Measurements from ENCODE around the gene ANKDD1A.

ANKDD1A gene

GRCh38 chr15:64989416-64990167 lies 77.9 kb downstream of the ANKDD1A start, which contains the start of gene SPG21 (continued):
- no peak for TF ChIP-seq ZNF433 (tag by site-specific recombination; IDR thresholded peaks at IDR 0.05; ENCODE audit: low read depth)
- TF ChIP-seq HOXC10 (CRISPR knock-in tag; IDR thresholded peaks at IDR 0.05): no peak
- no peak for TF ChIP-seq ZNF138 (tag by site-specific recombination; IDR thresholded peaks at IDR 0.05; ENCODE audit: borderline replicate concordance)
- no peak for TF ChIP-seq PRDM1 (tag by site-specific recombination; IDR thresholded peaks at IDR 0.05)
- TF ChIP-seq ZNF792 (tag by site-specific recombination; IDR thresholded peaks at IDR 0.05): no peak
- 0 out of 2 replicates have a peak, but pooled peaks have one; percentile 28 for TF ChIP-seq ZNF121 (tag by site-specific recombination; IDR thresholded peaks at IDR 0.05)
- TF ChIP-seq ZNF501 (tag by site-specific recombination; IDR thresholded peaks at IDR 0.05): peak; percentile 73
- peak; percentile 92 for TF ChIP-seq ZSCAN4 (tag by site-specific recombination; IDR thresholded peaks at IDR 0.05)
- TF ChIP-seq ZNF248 (tag by site-specific recombination; IDR thresholded peaks at IDR 0.05): no peak
- peak; percentile 35; the same call in 1 of the 2 replicates for TF ChIP-seq ZBTB10 (tag by site-specific recombination; IDR thresholded peaks at IDR 0.05)
- TF ChIP-seq ZNF350 (tag by site-specific recombination; IDR thresholded peaks at IDR 0.05): no peak
- peak; percentile 34 for TF ChIP-seq SP7 (tag by site-specific recombination; IDR thresholded peaks at IDR 0.05)
- no peak for TF ChIP-seq ZNF837 (tag by site-specific recombination; IDR thresholded peaks at IDR 0.05)
- peak; percentile 80 for TF ChIP-seq IKZF3 (tag by site-specific recombination; IDR thresholded peaks at IDR 0.05)
- 0 out of 2 replicates have a peak, but pooled peaks have one; percentile 24 for TF ChIP-seq ZNF488 (tag by site-specific recombination; IDR thresholded peaks at IDR 0.05)
- no peak for TF ChIP-seq ZNF449 (tag by site-specific recombination; IDR thresholded peaks at IDR 0.05)
- TF ChIP-seq PRDM2 (tag by site-specific recombination; IDR thresholded peaks at IDR 0.05; ENCODE audit: borderline replicate concordance): peak; percentile 41; the same call in 1 of the 2 replicates
- no peak for TF ChIP-seq ZNF670 (tag by site-specific recombination; IDR thresholded peaks at IDR 0.05; ENCODE audit: low read depth)
- no peak; the same call in 1 of the 2 replicates for TF ChIP-seq ZNF660 (tag by site-specific recombination; IDR thresholded peaks at IDR 0.05)
- no peak for TF ChIP-seq ZNF768 (tag by site-specific recombination; IDR thresholded peaks at IDR 0.05)
- TF ChIP-seq ZNF704 (tag by site-specific recombination; IDR thresholded peaks at IDR 0.05): 0 out of 2 replicates have a peak, but pooled peaks have one; percentile 60
- TF ChIP-seq KLF16 (tag by site-specific recombination; IDR thresholded peaks at IDR 0.05): peak; percentile 92
- TF ChIP-seq SP2 (tag by site-specific recombination; IDR thresholded peaks at IDR 0.05): peak; percentile 77
- TF ChIP-seq ZBTB48 (tag by site-specific recombination; IDR thresholded peaks at IDR 0.05): peak; percentile 53
- TF ChIP-seq ZNF514 (tag by site-specific recombination; IDR thresholded peaks at IDR 0.05): no peak
- no peak for TF ChIP-seq BCL11B (tag by site-specific recombination; IDR thresholded peaks at IDR 0.05; ENCODE audit: low read depth)
- TF ChIP-seq ZNF23 (tag by site-specific recombination; IDR thresholded peaks at IDR 0.05; ENCODE audit: borderline replicate concordance): no peak

All from HEK293 (cell line).